Stimulated activated CD4-positive, alpha-beta T cell treated with anti-CD3 and anti-CD28 coated beads, Interleukin-12 subunit alpha, Interleukin-12 subunit beta, amount 100 ng/mL, for 4 hours (primary cell): Measurements from ENCODE around the gene DLK2.
A peak's percentile ranks its signal among the peaks of the same experiment; 100 is the strongest.
"Not testable (repeated sequence)": the region's sequence is repeated elsewhere in the genome, so short reads cannot be mapped to it uniquely, and the experiment has no call there.

ENCODE experiments used
- DNase-seq: peaks from one replicate; pipeline ENCODE4 v3.0.0-alpha.2; 2020

Gene DLK2

DNA sequence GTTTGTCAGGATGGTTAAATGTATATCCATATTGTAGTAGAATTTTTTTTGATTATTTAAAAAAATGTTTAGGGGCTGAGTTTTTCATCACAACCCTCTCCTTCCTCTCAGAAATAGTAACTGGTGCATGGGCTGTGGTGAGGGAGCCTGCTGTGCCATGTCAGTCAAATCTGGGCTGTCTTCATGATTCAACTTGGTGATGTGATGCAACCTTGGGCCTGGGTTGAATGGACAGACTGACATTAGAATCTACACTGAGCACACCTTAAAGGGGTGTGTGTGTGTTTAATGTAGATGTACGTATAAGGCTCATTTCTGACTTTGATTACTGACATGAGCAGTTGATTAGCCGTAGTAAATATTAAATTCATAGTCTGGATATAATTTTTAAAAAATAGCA lies 25.7 kb upstream of the DLK2 start:
- DNase-seq, result no peak

DNA sequence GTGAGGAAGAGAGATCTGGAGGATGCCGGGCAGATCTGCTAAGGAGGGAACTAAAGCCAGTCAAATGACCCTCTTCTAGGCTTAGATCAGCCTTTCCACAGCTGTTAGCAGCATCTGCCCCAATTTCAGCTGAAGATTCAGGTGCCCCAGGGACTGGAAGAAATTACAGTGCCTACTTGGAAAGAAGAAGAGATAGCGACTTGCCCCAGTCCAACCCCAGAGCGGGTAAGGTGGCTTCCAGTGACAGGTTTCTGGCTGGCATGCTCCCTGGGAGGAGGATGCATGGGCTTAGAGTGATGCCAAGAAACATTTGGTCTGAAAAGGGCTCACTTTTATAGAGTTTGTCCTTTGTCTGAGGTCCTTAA lies 22.6 kb upstream of the DLK2 start:
- DNase-seq, result no peak

- peak; percentile 99 for DNase-seq
Measured at GRCh38 chr6:43477235-43478007, 22.1 kb upstream of the DLK2 start, which contains the start of gene TJAP1. TSS of gene TJAP1 (plus strand) at chr6:43477570. CDS start at chr6:43499002, 21,432 bp downstream.

DNA sequence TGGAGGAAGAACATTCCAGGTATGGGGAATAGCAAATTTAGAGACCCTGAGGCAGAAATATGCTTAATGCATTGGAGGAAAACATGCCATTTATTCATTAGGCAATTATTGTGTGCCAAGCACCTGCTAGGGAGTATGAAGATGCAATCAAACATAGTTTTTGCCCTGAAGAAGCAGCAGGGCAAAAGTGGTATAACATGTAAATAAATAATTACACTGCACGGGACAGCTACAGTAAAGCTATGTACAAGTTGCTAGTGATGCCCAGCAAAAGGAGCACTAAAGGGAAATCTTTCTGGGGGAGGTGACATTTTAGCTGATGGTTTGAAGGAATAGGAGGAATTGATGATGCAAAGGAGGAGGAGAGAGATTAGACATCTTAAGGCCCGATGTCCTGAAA lies 21.4 kb upstream of the DLK2 start:
- no peak for DNase-seq

GRCh38 chr6:43475516-43475915 lies 20.2 kb upstream of the DLK2 start:
- DNase-seq, result no peak

GRCh38 chr6:43472515-43472914 lies 17.2 kb upstream of the DLK2 start:
- no peak for DNase-seq

DNA sequence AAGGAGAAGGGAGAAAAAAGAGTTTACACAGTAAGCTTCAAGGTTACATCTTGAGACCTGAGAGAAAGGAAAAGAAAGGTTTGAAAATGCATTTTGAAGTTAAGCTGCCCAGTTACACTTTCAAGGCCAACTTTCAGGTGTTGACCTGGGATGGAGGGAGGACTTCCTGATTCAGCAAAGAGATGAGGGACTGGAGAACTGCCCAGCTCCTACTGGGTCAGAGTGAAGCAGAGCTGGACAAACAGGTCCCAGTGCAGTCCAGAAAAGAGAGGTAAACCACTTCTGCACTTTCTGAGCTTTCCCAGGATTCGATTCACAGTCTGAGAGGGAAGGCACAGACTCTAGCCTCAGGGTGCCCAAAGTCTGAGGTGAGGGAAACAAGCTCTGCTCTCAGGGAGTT lies 16.1 kb upstream of the DLK2 start:
- no peak for DNase-seq

DNA sequence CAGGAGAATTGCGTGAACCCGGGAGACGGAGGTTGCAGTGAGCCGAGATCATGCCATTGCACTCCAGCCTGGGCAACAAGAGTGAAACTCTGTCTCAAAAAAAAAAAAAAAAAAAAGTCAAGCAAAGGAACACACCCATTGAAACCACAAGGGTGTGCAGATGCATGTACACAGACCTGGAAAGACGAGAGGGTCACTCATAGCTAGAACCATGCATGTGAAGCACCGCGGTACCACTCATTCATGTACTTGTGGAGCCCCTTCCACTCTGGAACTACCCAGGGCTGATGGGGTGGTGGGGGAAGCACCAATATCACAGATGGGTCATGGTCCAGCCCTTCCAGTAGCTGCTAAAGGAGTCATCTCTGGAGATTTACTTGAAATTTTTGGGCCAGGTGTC lies 14.6 kb upstream of the DLK2 start:
- DNase-seq, result no peak

GRCh38 chr6:43468748-43469681 lies 13.7 kb upstream of the DLK2 start:
- DNase-seq, result no peak

DNA sequence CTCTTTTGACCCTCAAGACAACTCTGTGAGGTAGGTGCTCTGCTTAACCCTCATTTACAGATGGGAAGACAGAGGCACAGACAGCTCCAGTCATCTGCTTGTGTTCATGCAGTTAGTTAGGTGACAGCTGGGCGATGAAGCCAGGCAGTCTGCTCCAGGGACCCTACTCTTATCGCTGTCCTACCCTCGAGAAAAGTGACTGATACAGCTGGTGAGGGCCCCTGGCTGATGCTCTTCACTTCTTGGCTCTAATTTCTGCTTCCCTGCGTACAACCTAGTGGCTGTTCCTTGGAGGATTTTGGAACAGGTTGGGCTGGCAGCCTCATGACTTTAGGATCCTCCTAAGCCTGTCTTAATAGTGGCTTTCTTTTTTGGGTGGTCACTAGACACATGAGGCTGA lies 12.9 kb upstream of the DLK2 start:
- no peak for DNase-seq

DNA sequence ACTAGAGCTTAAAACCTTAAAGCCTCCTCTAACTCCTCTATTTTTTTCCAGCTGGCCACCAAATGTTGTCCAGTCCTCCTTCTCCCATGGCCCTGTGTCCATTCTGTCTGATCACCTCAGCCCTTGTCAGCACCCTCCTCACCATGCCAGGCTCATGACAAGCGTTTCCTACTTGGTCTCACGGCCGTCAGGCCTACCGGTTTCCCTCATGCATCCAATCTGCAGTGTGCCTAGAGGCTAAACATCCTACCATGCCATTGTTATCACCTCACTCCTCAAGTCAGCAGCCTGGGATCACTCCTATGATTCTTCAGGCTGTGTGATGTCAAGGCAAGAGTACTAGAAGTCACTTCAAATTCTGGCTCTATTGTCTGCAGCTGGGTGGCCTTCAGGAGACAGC lies 12.4 kb upstream of the DLK2 start:
- no peak for DNase-seq

- not testable (repeated sequence) for DNase-seq
Measured at GRCh38 chr6:43467265-43467664, 11.9 kb upstream of the DLK2 start.

- DNase-seq, result no peak
Measured at GRCh38 chr6:43465948-43466347, 10.6 kb upstream of the DLK2 start.

- no peak for DNase-seq
Measured at GRCh38 chr6:43464337-43464736, 9.0 kb upstream of the DLK2 start.

- no peak for DNase-seq
Measured at GRCh38 chr6:43461936-43462335, 6.6 kb upstream of the DLK2 start.

DNA sequence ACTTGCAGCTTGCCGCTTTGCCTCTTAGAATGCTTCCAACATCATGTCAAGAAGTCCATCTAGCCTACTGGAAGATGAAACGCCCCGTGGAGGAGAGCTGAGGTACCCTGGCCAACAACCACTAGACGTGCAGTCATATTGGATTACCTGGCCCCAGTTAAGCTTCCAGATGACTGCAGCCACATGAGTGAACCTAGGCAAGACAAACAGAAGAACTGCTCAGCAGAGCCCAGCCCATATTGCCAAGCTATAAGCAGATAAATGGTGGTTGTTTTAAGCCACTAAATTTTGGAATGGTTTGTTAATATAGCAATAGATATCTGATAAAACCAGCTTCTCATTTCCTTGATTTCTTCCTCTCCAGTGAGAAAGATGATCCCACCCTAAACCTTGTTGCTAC lies 4.7 kb upstream of the DLK2 start:
- no peak for DNase-seq

- DNase-seq, result no peak
Measured at GRCh38 chr6:43459535-43459934, 4.2 kb upstream of the DLK2 start.

DNA sequence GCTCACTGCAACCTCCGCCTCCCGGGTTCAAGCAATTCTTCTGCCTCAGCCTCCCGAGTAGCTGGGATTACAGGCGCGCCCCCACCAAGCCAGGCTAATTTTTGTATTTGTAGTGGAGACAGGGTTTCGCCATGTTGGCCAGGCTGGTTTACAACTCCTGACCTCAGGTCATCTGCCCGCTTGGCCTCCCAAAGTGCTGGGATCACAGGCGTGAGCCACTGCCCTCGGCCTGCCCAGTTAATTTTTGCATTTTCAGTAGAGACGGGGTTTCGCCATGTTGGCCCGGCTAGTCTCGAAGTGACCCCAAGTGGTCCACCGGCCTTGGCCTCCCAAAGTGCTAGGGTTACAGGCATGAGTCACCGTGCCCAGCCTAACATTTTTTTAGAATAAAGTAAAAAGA lies 2.8 kb upstream of the DLK2 start:
- not testable (repeated sequence) for DNase-seq

DNA sequence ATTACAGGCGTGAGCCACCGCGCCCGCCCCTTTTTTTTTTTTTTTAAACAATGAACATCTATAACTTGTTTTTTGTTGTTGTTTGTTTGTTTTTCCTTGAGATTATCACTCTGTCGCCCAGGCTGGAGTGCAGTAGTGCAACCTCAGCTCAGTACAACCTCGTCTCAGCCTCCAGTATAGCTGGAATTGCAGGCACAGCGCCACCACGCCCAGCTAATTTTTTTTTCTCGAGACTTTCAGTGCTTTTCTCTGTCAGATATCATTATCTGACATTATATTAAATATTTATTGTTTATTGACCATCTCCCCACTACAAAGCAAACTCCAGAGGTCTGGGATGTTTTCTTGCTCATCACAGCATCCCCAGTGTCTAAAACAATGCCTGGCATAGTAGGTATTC lies 2.3 kb upstream of the DLK2 start:
- no peak for DNase-seq

DNA sequence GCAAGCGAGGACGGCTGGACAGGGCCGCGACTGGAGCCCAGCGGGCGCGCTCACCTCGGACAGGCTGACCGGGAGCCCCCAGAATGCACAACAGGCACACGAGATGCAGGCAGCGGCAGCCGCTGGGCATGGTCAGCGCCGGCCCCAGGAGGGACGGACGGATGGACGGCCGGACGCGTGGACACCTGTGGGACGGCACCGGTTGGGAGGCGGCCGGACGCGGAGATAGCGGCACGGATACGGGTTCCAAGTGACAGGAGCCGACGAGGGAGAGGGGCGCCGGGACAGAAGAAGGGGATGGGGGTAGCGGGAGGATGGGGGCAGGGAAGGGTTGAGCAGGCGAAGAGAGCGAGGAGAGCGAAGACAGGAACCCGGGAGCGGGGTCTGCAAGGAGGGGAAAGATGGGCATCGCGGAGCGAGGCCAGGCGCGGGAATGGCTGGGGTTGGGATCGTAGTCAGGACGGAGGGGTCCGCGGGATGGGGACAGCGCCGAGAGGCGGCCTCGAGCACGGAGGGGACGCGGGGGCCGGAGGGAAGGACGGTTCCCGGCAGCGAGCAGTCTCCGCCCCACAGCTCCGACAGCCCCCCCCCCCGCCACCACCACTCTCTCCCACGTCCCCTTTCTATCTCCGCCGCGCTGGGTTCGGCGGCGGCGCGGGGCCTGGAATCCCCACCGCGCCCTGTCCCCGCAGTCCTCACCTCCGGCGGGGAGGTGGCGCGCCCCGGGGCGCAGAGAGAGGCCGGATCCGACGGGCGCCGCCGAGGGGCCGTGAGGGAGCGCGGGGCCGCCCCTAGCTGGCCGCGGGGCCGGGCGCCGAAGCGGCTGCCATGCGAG lies 435 bp downstream of the DLK2 start:
- DNase-seq, result peak; percentile 41

DNA sequence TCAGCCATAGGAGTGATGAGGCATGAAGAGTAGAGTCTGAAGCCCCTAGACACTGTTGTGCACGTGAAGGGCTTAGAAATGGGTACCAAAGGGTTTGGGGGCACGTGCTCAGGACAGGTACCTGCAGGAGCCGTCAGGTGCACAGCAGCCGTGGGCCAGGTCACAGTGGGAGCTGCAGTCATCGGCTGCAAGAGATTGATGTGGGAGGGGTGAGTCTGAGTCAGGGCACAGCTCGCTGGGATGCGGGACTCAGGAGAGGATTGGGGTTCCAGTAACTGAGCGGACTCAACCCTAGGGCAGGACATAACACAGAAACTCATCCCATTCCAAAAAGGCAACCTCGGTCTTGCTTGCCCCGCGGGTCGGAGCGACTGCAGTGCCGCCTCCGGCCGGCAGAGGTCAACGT lies 1.1 kb downstream of the DLK2 start:
- peak; percentile 69 for DNase-seq

DNA sequence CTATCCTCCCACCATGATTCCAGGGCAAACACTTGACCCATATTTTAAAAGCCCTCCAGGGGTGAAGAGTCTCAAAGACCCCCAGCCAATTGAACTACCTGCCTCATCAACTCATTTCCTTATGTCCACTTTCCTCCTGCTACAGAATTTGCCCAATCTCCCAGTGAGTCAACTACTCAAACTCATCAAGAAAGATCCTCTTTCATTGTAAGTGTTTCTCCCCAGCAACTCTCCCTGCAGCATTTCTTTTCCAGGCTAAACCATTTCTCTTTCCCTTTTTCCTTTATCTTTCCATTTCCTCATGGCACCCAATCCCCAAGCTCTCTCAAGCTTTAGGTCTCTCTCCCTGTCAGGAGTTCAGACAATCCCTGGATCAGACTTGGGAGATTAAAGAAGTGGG lies 1.5 kb downstream of the DLK2 start:
- no peak for DNase-seq

- DNase-seq, result no peak
Measured at GRCh38 chr6:43452896-43453295, 2.5 kb downstream of the DLK2 start.
